Measurements from ENCODE around the gene SNAI1. TPM values are rescaled to one million over a fixed set of nuclear protein-coding genes. Genes with fewer than 3 reads are reported as not detected.

SNAI1 gene
- total and polyA plus RNA-seq, 2 of the 4 experiments (the other 2 are of a cell fraction), result 0.54 to 13.7 TPM

- ChIA-PET CTCF (interaction anchor here (0.6 to 1.2 kb wide), 2 partner anchors 136 to 844 kb away, joined by 3 read pairs; no protein-coding TSS in a partner anchor), POLR2A (ENCODE audit: unreplicated experiment) (no interaction called here)
- BruUV-seq (replicated peaks), result no TSS peak
- Histone ChIP-seq H2AK9ac (replicated peaks; ENCODE audit: low read depth, low read length, poor library complexity) (peak overlapping the region; percentile 18), H2AFZ (replicated peaks; ENCODE audit: low read length, poor library complexity) (peak overlapping the region; percentile 73), H3K4me1 (ENCODE audit: control insufficient read depth, insufficient read depth, low read length) (peaks cover 13% of the 10 kb centered on the region), H3K36me3 (ENCODE audit: control insufficient read depth, insufficient read depth, low read length) (0 out of 2 replicates have a peak, but pooled peaks cover 2% of the 10 kb centered on the region), H2BK20ac (ENCODE audit: low read depth, low read length) (peak overlapping the region; percentile 81), H3K4me3 (ENCODE audit: insufficient read depth, low read depth, low read length) (peak overlapping the region; percentile 6; the same call in 1 of the 2 replicates), H4K20me1 (ENCODE audit: insufficient read depth, low read length) (peaks cover 31% of the 10 kb centered on the region), H3K27me3 (ENCODE audit: control insufficient read depth, insufficient read depth, low read length) (no peaks in the 10 kb centered on the region), H2BK15ac (ENCODE audit: low read depth, low read length) (peak overlapping the region; percentile 90; the same call in 2 of the 3 replicates), H2BK120ac (ENCODE audit: low read depth, low read length) (peak overlapping the region; percentile 93), H3K18ac (ENCODE audit: low read depth, low read length) (0 out of 2 replicates have a peak overlapping the region, but pooled peaks have one; percentile 26), H3K56ac (ENCODE audit: extremely low read depth, insufficient read depth, low read length) (no peak overlapping the region), H3K4me2 (ENCODE audit: low read depth, low read length) (peak overlapping the region; percentile 26), H2BK5ac (ENCODE audit: low read depth, low read length, poor library complexity, severe bottlenecking) (peak overlapping the region; percentile 82), H3K27ac (ENCODE audit: insufficient read depth, low read length) (peak overlapping the region; percentile 66), H3K9me1 (ENCODE audit: insufficient read depth, low read length) (peaks cover 16% of the 10 kb centered on the region), H4K5ac (ENCODE audit: low read depth, low read length) (peak overlapping the region; percentile 90), H3K79me1 (ENCODE audit: low read depth in 1 of 2, low read length in 2 of 2) (peaks cover 0 to 43% of the 10 kb centered on the region in 2 experiments; a peak in 3 of 4 replicates), H3K14ac (replicated peaks; ENCODE audit: low read depth, low read length) (no peak overlapping the region; the same call in 1 of the 2 replicates), H3K9ac (ENCODE audit: low read depth, low read length) (peak overlapping the region; percentile 25; the same call in 1 of the 2 replicates), H3K4ac (ENCODE audit: low read depth, low read length) (peak overlapping the region; percentile 91), H2AK5ac (ENCODE audit: low read depth, low read length) (peak overlapping the region; percentile 84; the same call in 1 of the 2 replicates), H4K91ac (ENCODE audit: insufficient read depth, low read depth, low read length) (peak overlapping the region; percentile 61; the same call in 1 of the 2 replicates), H3K9me3 (ENCODE audit: control insufficient read depth, insufficient read depth, low read length) (no peaks in the 10 kb centered on the region), H3K23ac (ENCODE audit: low read depth, low read length) (no peak overlapping the region), H4K8ac (ENCODE audit: low read depth in 2 of 2, low read length in 2 of 2) (peak overlapping the region; percentile 96 to 98)
- intact Hi-C loops (cut with micrococcal nuclease) (no loop called here), dilution Hi-C loops (cut with HindIII; ENCODE audit: low sequenced_read_pairs, unreplicated experiment) (no loop called here), in situ Hi-C loops (cut with MboI; ENCODE audit: low sequenced_read_pairs) (no loop called here)
- DNase-seq (no peak), ATAC-seq (ENCODE audit: low read depth) (no peak)
- WGBS, 2 experiments (ENCODE audit: extremely low coverage in 2 of 2, insufficient read length in 1 of 2), result no CpG with 5 or more reads among the region's 21 CpGs
- TF ChIP-seq, protein P1, sequence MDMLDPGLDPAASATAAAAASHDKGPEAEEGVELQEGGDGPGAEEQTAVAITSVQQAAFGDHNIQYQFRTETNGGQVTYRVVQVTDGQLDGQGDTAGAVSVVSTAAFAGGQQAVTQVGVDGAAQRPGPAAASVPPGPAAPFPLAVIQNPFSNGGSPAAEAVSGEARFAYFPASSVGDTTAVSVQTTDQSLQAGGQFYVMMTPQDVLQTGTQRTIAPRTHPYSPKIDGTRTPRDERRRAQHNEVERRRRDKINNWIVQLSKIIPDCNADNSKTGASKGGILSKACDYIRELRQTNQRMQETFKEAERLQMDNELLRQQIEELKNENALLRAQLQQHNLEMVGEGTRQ (IDR thresholded peaks at IDR 0.05; ENCODE audit: low read depth, low read length), result no peak
- TF ChIP-seq BHLHE40 (IDR thresholded peaks at IDR 0.05; ENCODE audit: low read depth, low read length), result no peak
- no peak for TF ChIP-seq CTCF (conservative IDR thresholded peaks at IDR 0.05; ENCODE audit: low read depth, low read length)
- no peak for TF ChIP-seq SMC3 (IDR thresholded peaks at IDR 0.05; ENCODE audit: low read depth, low read length)
- no peak for TF ChIP-seq CHD1 (IDR thresholded peaks at IDR 0.05; ENCODE audit: low read depth, low read length)
- TF ChIP-seq NFE2L2 (IDR thresholded peaks at IDR 0.05; ENCODE audit: low read depth, low read length), result no peak
- no peak for TF ChIP-seq FOS (IDR thresholded peaks at IDR 0.05; ENCODE audit: low read depth, low read length)
- no peak for TF ChIP-seq MAFK (IDR thresholded peaks at IDR 0.05; ENCODE audit: low read depth, low read length)
- no peak for TF ChIP-seq CEBPB (IDR thresholded peaks at IDR 0.05; ENCODE audit: low read depth, low read length)
- TF ChIP-seq MXI1 (IDR thresholded peaks at IDR 0.05; ENCODE audit: borderline replicate concordance, low read depth, low read length), result no peak
- no peak for TF ChIP-seq MAZ (IDR thresholded peaks at IDR 0.05; ENCODE audit: borderline replicate concordance, low read depth, low read length)
- TF ChIP-seq RAD21 (IDR thresholded peaks at IDR 0.05; ENCODE audit: low read length), result no peak
- TF ChIP-seq, protein P2, sequence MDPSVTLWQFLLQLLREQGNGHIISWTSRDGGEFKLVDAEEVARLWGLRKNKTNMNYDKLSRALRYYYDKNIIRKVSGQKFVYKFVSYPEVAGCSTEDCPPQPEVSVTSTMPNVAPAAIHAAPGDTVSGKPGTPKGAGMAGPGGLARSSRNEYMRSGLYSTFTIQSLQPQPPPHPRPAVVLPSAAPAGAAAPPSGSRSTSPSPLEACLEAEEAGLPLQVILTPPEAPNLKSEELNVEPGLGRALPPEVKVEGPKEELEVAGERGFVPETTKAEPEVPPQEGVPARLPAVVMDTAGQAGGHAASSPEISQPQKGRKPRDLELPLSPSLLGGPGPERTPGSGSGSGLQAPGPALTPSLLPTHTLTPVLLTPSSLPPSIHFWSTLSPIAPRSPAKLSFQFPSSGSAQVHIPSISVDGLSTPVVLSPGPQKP (IDR thresholded peaks at IDR 0.05; ENCODE audit: borderline replicate concordance, low read depth, low read length), result no peak
- no peak for TF ChIP-seq POLR2A (IDR thresholded peaks at IDR 0.05; ENCODE audit: low read depth, low read length)
- no peak for TF ChIP-seq RCOR1 (IDR thresholded peaks at IDR 0.05; ENCODE audit: insufficient replicate concordance, low read length)
- TF ChIP-seq RFX5 (IDR thresholded peaks at IDR 0.05; ENCODE audit: low read depth, low read length), result no peak
Observed at GRCh38 chr20:49935746-49936152, 47.0 kb upstream of the SNAI1 start.

Measured in IMR-90 (cell line).